GM18505 (cell line): ENCODE measurements around the gene SLCO1B1.
"Not testable (repeated sequence)": the region's sequence is repeated elsewhere in the genome, so short reads cannot be mapped to it uniquely, and the experiment has no call there.

Experiments used
- ATAC-seq: cut with Tn5 transposase; IDR thresholded peaks from one replicate; pipeline ENCODE4 v1.9.1; 2021; ENCODE audit not compliant: unreplicated experiment
- POLR2A ChIP-seq: IDR thresholded peaks from 4 replicates; pipeline ENCODE4 v1.6.1; 2011; ENCODE audit warnings: borderline replicate concordance; ENCODE audit not compliant: insufficient read depth, insufficient read length; ENCODE audit errors: extremely low read depth

The SLCO1B1 gene

DNA sequence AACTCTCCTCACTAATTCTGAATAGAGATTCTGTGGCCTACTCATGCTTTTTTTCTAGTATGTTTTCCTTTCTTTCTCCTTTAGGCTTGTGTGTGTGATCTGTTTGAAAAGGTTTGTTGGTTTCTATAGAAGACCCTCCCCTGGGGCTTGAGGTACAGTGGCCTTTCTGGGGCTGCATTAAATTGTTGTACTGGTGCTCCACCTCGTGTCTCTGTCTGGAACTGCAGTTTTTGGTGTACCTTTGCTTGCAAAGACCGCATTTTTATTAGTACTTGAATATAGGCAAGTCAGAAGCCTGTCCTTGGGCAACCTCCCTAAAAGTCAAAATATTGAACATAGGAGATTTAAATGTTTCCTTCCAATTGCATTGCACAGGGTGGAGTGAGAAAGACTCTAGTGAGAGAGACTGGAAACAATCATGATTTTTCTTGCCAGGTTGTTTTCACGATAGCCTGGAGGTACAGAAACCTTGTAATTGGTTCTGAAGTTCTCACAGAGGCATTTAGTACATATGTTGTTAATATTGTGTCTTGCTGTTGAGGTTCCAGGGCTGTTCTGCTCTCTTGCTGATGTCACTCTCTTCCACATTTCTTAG is 39.0 kb downstream of the SLCO1B1 start:
- peak; percentile 61 for ATAC-seq

DNA sequence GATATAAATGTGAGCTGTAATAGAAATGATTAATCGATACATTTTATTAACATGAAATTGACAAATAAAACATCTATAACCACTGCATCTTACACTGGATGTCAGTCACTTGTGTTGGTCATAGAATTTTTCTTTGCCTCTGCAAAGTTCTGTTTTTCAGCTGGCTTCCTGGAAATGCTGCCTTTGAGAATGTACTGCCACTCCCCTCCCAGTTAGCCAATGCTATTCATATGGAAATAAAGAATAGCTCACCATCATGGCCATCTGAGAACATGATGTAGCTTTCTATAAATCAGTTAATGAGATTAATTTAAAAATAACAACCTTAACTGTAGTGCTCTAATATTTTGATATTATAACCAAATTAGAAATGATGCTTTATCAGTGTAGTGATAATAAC is 41.1 kb downstream of the SLCO1B1 start:
- ATAC-seq = no peak
- no peak for TF ChIP-seq POLR2A

More for the DNA sequence above, 39.0 kb downstream of the SLCO1B1 start:
- no peak for TF ChIP-seq POLR2A

DNA sequence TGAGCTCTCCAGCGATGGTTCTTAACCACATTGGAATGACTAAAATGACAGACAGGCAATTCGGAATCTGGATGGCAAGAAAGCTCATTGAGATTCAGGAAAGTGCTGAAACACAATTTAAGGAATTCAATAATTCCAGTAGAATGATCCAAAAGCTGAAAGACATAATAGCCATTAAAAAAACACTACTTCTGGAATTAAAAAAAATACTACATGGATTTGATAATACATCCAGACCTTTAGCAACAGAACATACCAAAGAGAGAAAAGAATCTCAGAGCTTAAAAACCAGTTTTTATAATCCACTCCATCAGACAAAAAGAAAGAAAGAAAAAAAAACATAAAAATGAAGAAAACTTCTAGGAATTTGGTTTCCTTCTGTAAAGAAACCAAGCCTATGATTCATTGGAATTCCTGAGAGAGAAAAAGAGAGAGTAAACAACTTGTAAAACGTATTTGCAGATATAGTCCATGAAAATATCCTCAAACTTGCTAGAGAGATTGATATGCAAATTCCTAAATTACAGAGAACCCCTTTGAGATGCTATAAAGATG is 52.8 kb downstream of the SLCO1B1 start:
- no peak for TF ChIP-seq POLR2A
- no peak for ATAC-seq

DNA sequence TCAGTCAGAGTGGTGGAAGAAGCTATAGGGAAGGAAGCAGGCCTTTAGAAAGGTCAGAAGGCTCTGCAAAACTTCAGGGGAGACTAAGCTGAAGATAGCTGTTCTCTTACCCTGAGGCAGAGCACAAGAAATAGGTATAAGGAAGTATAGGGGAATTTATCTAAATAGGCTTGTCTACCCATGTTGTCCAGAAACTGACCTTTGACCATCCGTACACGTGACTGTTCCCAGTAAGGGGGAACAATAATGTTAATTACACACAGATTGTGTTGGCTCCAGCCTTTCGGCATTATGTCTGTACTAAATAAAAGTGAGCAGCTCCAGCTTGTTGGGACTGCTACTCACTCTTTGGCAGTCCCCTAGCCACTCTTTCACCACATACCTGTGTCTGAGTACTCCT is 59.0 kb downstream of the SLCO1B1 start:
- no peak for ATAC-seq
- no peak for TF ChIP-seq POLR2A

DNA sequence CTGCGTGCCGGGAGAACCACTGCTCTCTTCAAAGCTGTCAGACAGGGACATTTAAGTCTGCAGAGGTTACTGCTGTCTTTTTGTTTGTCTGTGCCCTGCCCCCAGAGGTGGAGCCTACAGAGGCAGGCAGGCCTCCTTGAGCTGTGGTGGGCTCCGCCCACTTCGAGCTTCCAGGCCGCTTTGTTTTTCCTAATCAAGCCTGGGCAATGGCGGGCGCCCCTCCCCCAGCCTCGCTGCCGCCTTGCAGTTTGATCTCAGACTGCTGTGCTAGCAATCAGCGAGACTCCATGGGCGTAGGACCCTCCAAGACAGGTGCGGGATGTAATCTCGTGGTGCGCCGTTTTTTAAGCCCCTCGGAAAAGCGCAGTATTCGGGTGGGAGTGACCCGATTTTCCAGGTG is 83.4 kb downstream of the SLCO1B1 start:
- ATAC-seq = not testable (repeated sequence)

DNA sequence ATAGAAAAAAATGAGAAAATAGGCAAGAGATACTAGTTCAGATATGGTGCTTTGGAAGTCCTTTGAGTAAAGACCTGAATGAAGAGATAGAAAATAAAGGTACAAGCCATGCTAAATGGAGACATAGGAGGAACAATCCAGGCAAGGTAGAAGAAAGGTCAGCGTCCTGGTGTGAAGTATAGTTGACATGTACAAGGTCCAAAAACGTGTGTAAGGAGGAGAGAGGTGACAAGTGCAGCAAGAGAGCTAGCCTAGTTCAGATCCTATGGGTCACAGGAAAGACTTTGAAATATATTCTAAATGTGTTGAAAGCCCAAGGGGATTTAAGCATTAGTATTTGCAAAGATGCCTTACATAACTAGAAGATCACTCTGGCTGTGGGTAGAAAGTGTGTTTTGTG is 88.2 kb downstream of the SLCO1B1 start:
- no peak for ATAC-seq
- no peak for TF ChIP-seq POLR2A

DNA sequence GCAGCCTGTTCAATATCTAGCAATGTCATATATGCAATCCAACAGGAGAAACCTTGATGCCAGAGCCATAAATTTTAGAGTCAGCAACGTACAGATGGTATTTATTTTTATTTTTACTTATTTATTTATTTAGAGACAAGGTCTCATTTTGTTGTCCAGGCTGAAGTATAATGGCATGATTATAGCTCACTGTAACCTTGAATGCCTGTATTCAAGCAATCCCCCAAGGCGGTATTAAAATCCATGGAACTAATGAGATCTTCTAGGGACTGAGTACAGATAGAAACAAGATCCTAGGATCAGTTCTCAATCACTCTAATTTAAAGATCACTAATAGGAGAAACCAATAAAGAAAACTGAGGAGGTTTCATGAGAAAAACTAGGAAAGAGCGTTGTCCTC is 89.3 kb downstream of the SLCO1B1 start:
- TF ChIP-seq POLR2A = no peak
- ATAC-seq = no peak

DNA sequence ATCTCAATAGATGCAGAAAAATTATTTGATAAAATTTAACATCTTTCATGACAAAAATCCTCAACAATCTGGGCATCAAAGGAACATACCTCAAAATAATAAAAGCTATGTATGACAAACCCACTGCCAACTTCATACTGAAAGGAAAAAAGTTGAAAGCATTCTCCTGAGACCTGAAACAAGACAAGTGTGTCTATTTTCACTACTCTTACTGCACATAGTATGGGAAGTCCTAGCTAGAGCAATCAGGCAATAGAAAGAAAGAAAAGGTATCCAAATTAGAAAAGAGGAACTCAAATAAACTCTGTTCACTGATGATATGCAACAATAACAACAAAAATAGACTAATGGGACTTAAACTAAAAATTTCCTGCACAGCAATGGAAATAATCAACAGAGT is 90.1 kb downstream of the SLCO1B1 start:
- ATAC-seq = no peak
- TF ChIP-seq POLR2A = no peak

DNA sequence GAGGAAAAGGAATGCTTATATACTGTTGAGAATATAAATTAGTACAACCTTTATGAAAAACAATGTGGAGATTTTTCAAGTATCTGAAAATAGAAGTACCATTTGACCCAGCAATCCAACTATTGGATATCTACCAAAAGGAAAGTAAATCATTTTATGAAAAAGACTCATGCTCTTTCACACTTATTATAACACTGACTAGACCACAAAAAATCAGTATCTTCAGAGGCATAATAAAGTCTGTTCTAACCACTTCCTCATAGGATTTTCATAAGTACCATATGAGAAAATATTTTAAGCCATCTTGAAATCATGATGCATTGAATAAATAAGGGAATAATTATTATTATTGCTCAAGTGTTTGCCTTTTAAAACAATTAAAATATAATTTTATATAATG is 90.8 kb downstream of the SLCO1B1 start:
- TF ChIP-seq POLR2A = no peak
- ATAC-seq = no peak

DNA sequence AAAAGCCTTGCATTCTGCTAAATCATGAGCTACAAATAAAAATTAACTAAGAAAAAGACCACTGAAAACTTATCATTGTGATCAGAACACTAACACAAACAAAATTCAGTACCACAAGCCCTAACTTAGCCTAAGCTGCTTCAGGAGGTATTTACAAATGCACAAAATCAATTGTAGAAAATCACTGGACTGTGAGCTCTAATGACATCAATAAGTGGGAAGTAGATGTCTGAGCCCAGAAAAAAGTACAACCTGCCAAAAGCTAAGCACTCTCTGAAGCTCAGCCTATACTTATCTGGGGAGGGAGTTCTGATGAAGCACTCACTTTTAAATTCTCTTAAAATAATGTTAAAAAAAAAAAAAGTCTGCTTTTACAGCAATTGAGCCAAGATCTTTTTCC is 92.9 kb downstream of the SLCO1B1 start:
- no peak for ATAC-seq
- no peak for TF ChIP-seq POLR2A

DNA sequence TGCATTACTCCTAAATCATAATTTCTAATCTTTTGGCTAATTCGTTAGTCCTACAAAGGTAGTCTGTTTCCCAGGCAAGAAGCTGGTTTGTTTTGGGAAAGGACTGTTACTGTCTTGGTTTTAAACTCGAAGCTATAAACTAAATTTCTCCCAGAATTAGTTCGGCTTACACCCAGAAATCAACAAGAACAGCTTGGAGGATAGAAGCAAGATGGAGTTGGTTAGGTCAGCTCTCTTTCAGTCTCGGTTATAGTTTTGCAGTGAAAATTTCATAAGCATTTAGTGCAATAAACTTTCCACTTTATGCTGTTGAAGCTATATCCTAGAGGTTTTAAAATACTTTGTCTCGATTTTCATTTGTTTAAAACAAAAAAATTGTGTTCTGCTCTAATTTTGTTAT is 103.4 kb downstream of the SLCO1B1 start:
- ATAC-seq = no peak
- TF ChIP-seq POLR2A = no peak

DNA sequence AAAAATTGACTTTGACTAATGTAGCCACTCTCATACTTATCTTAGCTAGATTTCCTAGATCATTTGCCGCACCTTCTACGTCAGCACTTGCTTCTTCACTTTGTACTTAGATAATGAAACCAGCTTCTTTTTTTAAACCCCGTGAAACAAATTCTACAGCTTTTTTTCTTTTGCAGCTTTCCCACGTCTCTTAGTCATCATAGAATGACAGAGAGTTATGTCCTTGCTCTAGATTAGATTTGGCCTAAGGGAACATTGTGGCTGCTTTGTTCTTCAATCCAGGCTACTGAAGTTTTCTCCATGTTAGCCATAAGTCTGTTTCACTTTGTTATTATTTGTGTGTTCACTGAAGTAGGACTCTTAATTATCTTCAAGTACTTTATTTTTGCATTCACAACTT is 108.9 kb downstream of the SLCO1B1 start:
- ATAC-seq = no peak
- TF ChIP-seq POLR2A = no peak

DNA sequence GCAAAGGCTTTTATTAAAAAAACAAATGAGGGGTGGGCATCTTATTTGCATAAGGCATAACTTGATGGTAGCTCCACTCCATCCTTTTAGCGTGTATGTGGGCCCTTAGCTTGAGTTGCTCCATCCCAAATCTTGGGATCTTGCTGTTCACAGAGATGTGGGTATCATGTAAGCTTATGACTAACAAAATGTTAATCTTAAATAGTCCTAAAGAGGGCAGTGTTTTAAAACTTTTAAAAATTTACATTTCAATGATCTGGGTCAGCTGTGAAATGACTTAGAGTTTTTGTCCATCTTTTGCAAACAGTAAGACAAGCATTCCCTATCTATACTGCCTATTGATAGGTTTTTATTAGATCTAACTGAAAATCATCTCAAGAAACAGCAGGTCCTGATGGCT is 117.7 kb downstream of the SLCO1B1 start:
- no peak for ATAC-seq
- no peak for TF ChIP-seq POLR2A

DNA sequence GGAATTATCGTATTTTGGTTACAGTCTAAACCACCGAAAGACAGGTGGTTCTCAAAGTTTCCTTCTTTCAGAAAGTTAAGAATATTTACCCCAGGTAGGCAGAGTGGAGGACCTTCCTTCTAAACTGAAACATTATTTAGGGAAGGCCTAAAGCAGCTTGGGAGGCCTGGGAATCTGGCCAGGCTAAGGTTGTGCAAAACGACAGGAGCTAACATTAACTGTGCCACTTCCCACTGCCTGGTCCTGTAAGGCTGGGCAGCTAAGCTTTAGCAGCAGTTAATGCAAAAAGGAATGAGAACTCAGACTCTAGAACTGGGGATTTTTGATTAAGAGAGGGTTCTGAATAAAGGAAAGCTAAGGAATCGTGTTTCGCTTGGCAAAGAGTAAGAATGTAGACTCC is 121.1 kb downstream of the SLCO1B1 start:
- ATAC-seq = no peak
- TF ChIP-seq POLR2A = no peak

DNA sequence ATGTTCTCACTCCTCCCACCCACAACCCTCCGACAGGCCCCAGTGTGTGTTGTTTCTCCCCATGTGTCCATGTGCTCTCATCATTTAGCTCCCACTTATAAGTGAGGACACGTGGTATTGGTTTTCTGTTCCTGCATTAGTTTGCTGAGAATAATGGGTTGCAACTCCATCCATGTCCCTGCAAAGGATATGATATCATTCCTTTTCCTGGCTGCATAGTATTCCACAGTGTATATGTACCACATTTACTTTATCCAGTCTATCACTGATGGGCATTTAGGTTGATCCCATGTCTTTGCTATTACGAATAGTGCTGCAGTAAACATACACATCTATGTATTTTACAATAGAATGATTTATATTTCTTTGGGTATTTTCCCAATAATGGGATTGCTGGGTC is 126.2 kb downstream of the SLCO1B1 start:
- no peak for ATAC-seq
- TF ChIP-seq POLR2A = no peak
